GM12873 (cell line): Measurements from ENCODE around the gene TNFAIP6.

ENCODE experiments used
- TF ChIP-seq, protein P1 (sequence below): IDR thresholded peaks from 2 replicates; pipeline ENCODE4 v1.5.1; 2012; ENCODE audit warnings: low read depth, mild to moderate bottlenecking, moderate library complexity, low read length, control low read depth; ENCODE audit not compliant: insufficient read depth; ENCODE audit errors: missing control alignments

TNFAIP6 gene

DNA sequence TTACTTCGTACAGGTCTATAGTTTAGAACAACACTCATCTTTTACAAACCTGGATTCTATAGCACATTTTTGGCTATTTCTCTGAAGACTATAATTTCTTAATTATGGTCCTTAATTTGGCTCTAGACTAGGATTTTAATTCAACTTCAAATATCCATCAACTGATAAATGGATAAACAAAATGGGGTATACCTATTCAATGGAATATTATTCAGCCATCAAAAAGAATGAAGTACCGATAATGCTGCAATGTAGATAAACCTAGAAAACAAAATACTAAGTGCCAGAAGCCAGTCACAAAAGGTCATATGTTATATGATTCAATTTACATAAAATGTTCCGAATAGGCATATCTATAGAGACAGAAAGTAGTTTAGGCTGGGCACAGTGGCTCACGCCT is 37.1 kb downstream of the TNFAIP6 start:
- TF ChIP-seq, protein P1, sequence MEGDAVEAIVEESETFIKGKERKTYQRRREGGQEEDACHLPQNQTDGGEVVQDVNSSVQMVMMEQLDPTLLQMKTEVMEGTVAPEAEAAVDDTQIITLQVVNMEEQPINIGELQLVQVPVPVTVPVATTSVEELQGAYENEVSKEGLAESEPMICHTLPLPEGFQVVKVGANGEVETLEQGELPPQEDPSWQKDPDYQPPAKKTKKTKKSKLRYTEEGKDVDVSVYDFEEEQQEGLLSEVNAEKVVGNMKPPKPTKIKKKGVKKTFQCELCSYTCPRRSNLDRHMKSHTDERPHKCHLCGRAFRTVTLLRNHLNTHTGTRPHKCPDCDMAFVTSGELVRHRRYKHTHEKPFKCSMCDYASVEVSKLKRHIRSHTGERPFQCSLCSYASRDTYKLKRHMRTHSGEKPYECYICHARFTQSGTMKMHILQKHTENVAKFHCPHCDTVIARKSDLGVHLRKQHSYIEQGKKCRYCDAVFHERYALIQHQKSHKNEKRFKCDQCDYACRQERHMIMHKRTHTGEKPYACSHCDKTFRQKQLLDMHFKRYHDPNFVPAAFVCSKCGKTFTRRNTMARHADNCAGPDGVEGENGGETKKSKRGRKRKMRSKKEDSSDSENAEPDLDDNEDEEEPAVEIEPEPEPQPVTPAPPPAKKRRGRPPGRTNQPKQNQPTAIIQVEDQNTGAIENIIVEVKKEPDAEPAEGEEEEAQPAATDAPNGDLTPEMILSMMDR = no peak

DNA sequence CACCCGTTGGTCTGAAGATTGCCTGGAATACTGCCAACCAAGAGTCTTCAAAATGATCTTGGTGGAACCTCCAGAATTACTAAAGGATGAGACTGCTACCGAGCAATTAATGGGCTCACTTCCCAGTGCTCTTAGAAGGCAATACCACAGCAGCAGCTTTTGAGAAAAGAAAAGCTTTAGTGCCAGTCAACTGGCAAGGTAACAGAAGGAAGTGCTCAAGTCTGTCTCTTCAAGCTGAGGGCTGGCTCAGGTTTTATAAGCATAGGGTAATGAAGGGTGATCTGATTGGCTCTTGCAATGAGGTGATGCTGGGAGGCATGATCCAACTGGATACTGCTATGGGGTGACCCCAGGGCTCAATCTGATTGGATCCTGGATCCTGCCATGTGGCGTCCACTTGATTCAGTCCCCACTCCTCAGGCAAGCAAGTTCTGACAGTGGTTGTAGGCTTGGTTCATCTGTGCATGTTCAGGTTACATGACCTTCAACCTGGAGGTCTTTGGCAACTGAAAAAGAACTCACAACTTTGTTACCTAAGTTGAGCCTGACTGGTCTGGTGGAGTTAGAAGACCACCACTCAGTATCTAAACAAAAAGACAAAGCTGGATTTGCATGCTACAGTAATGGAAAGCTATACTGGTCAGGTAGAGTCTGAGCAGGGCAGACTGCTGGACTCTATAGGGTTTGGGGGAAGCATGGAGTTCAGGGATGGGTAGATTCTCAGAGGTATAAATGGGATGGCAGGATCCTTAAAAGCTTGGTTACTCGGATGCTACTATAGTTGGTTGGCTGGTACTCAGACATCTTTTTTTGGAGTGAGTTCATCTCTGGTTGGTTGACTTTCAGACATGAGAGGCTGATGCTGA is 38.4 kb downstream of the TNFAIP6 start:
- TF ChIP-seq, protein P1 = no peak

DNA sequence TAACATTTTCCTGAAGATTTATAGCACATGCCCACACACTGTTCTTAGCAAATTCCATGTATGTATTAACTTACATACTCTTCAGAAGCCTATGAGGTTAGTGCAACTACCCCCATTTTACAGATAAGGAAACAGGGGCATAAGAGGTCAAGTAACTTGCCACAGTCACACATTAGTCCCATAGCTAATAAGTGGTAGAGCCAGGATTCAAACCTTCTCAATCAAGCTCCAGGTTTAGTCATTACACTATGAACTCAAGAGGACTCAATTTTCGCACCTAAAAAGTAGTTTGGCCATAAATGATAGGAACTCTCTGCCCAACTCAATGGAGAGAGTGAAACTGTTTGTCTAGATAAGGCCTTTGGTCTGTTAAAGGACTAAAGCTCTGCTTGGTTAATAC is 42.6 kb downstream of the TNFAIP6 start:
- TF ChIP-seq, protein P1 = no peak

DNA sequence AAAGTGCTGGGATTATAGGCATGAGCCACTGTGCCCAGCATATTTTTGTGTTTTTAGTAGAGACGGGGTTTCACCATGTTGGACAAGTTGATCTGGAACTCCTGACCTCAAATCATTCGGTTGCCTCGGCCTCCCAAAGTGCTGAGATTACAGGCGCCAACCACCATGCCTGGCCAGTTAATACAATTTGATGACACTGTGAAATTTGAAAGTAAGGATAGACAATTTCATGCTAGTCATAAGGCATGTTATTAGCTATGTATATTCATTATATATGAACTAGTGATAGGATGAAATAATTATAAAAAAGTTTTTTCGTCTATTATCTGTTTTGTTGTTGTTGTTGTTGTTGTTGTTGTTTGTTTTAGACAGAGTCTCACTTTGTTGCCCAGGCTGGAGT is 43.8 kb downstream of the TNFAIP6 start:
- TF ChIP-seq, protein P1 = no peak

DNA sequence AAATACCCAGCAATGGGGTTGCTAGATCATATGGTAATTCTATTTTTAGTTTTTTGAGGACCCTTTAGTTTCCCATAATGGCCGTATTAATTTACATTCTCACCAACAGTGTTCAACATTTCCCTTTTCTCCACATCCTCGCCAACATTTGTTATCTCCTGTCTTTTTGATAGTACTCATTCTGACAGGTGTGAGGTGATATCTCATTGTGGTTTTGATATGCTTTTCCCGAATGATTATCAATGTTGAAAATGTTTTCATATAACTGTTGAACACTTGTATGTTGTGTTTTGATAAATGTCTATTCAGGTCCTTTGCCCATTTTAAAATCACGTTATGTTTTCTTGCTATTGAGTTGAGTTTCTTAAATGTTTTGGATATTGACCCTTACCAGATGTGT is 46.5 kb downstream of the TNFAIP6 start:
- TF ChIP-seq, protein P1 = no peak

DNA sequence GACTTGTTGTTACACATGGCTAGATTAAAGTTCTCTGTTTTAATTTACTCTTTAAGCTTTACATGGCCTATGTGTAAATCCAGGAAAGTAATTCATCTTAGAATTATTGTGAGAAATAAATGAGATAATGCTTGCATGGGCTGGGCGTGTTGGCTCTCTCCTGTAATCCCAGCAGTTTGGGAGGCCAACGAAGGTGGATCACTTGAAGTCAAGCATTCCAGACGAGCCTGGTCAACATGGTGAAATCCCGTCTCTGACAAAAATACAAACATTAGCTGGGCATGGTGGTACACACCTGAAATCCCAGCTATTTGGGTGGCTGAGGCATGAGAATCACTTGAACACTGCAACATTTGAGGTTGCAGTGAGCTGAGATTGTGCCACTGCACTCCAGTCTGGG is 48.0 kb downstream of the TNFAIP6 start:
- TF ChIP-seq, protein P1 = no peak

DNA sequence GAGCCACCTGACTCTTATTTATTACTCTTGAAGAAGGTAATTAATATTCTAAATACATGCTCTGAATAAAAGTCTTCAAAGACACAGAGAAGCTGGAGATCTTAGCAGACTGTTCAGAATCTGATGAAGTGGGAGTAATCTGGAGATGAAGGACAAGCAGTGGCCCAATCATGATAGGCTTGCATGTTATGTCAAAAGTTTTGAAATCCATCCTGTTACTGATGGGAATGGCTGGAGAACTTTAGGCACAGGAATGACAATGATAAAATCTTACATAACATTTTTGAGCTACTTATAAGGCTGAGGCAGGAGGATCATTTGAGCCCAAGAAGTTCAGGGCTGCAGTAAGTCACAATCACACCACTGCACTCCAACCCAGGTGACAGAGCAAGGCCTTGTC is 49.9 kb downstream of the TNFAIP6 start:
- TF ChIP-seq, protein P1 = no peak
